GM20431 (cell line): ENCODE data around the gene WNT11.

ENCODE experiments used
- in situ Hi-C: fragments of 300-500 bp; cut with MseI, MboI; formaldehyde crosslinking; loops from one replicate; pipeline ENCODE4 v1.15.0; 2020; ENCODE audit warnings: low sequenced_read_pairs; ENCODE audit not compliant: unreplicated experiment

The WNT11 gene

GRCh38 chr11:76159983-76160661 lies 46.2 kb downstream of the WNT11 start:
- in situ Hi-C loops = loop anchor here (10.0 kb wide), 1 partner anchor 265 kb away; no protein-coding TSS in a partner anchor

GRCh38 chr11:76159303-76159937 lies 46.9 kb downstream of the WNT11 start:
- in situ Hi-C loops = loop anchor here (10.0 kb wide), 1 partner anchor 265 kb away; no protein-coding TSS in a partner anchor

GRCh38 chr11:76158394-76159302 lies 47.7 kb downstream of the WNT11 start:
- in situ Hi-C loops = loop anchor here (10.0 kb wide), 1 partner anchor 264 kb away; no protein-coding TSS in a partner anchor

- in situ Hi-C loops = loop anchor here (10.0 kb wide), 1 partner anchor 263 kb away; no protein-coding TSS in a partner anchor
These were observed 48.4 kb downstream of the WNT11 start for GRCh38 chr11:76157891-76158290.

DNA sequence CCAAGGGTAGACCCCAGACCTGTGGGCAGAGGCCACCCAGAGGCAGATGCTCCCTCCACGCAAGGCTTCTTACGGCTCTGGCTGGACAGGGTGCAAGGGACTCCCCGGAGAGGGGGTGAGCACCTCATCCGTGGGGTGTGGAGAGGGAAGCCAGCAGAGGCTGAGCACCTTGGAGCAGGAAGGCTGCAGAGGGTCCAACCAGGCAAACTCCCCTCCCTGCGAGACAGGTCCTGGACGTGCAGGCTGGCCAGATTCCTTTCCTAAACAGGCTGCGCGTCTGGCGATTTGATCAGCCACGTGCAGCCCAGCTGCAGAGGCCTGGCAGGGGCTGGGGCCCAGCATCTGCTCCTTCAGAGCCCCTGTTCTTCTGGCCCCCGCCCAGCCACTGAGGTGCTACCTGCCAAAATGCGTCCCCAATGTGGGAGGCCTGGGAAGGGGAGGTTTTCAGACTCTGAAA lies 49.3 kb downstream of the WNT11 start:
- in situ Hi-C loops = loop anchor here (10.0 kb wide), 1 partner anchor 262 kb away; no protein-coding TSS in a partner anchor

DNA sequence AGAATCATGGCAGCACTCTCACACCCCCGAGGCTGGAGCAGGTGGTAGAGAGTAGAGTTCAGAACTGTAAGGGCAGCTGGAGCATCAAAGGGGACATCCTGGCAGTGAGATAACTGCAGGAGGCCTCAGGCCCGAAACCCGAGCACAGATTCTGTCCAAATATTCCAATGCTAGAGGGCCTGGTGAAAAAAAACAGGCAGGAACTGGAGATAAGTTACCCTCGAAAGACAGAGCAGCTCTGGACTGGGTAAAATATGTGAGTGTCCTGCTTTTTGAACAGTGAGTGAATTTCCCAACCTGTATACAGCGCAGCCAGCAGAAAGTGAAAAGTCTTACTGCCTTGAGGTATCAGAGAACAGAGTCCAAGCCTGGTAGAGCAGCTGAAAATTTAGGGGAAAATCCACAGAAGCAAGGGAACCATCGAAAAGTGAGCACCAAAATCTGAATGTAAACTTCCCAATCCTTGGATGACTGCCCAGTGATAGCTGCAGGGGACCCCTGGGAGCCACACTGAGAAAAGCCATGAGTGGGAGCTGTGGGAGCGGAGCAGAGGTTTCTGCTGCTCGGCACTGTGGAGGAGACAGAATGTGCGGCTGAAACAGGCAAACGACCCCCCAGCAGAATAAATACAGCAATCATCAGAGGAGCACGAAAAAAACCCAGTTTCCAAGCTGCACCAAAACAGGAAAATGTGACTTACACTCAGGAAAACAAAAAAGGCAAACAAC lies 50.6 kb downstream of the WNT11 start:
- in situ Hi-C loops = loop anchor here (10.0 kb wide), 1 partner anchor 261 kb away; no protein-coding TSS in a partner anchor

- in situ Hi-C loops = loop anchor here (10.0 kb wide), 1 partner anchor 259 kb away; no protein-coding TSS in a partner anchor
These were observed 52.8 kb downstream of the WNT11 start for GRCh38 chr11:76153571-76153923.

- in situ Hi-C loops = loop anchor here (10.0 kb wide), 1 partner anchor 258 kb away; no protein-coding TSS in a partner anchor
These were observed 53.3 kb downstream of the WNT11 start for GRCh38 chr11:76152741-76153570.

GRCh38 chr11:76152086-76152681 lies 54.1 kb downstream of the WNT11 start:
- in situ Hi-C loops = loop anchor here (10.0 kb wide), 1 partner anchor 257 kb away; no protein-coding TSS in a partner anchor

- in situ Hi-C loops = loop anchor here (10.0 kb wide), 1 partner anchor 257 kb away; no protein-coding TSS in a partner anchor
These were observed 54.7 kb downstream of the WNT11 start for GRCh38 chr11:76151556-76152085.

- in situ Hi-C loops = loop anchor here (10.0 kb wide), 1 partner anchor 255 kb away; no protein-coding TSS in a partner anchor
These were observed 56.2 kb downstream of the WNT11 start for GRCh38 chr11:76150141-76150540.

- in situ Hi-C loops = loop anchor here (10.0 kb wide), 2 partner anchors 255 to 345 kb away; no protein-coding TSS in a partner anchor
These were observed 56.6 kb downstream of the WNT11 start for GRCh38 chr11:76149713-76150112.

DNA sequence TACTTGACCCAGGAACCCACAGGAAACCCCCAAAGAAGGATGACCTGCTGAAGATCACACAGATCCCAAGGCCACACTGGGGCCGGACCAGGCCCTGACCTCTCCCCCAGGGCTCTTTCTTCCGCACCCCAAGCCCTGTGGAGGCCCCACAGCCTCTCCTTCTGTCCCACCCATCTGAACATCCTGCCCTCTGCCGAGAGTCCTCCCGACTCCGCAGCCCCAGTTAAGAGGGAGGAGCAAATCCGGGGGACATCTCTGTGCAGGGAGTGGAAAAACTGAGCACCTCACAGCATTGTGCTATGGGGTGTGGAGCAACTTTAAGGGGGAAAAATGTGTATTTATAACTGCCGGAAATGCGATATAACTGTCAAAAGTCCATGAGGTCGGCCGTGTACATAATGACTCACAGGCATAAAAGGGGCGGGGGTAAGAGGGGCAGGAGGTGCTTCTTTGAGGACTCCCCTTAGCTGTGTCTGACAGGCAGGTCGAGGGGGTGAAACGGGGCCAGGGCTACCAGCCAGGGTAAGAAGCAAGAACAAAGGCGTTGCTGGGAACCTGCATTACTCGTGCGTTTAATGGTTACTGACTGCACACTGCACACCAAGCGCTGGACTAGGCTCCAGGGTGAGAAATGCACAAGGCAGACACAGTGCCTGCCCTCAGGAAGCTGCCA lies 57.2 kb downstream of the WNT11 start:
- in situ Hi-C loops = loop anchor here (10.0 kb wide), 1 partner anchor 344 kb away; no protein-coding TSS in a partner anchor

- in situ Hi-C loops = loop anchor here (10.0 kb wide), 1 partner anchor 343 kb away; no protein-coding TSS in a partner anchor
These were observed 58.1 kb downstream of the WNT11 start for GRCh38 chr11:76148231-76148630.

DNA sequence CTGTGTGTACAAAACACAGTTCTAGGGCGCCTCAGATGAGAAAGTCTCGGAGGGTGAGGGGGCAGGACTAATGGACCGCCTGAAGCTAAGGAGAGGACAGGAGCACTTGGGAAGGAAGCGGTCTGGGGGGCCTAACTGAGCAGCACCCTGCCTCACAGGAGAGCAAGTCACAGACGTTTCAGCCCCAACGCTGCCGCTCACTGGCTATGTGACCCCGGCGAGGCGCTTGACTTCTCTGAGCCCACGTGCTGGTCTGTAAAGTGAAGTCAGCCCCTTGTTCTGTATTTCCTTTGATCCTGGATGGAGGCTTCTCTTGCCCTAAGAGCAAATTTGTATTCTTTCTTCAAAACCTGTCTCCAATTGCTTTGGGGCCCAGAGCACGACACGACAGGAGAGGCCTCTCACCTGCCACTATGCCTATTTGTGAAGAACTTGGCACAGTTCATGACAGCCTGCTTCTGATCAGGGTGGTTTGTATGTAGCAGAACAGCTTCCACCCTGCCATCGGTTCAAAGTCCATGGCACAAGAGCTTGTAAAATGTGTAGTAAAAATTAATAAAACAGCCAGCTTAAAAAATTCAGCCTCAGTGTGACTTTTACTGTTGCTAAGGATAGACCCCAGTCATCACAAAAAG lies 59.1 kb downstream of the WNT11 start:
- in situ Hi-C loops = loop anchor here (10.0 kb wide), 1 partner anchor 342 kb away; no protein-coding TSS in a partner anchor

DNA sequence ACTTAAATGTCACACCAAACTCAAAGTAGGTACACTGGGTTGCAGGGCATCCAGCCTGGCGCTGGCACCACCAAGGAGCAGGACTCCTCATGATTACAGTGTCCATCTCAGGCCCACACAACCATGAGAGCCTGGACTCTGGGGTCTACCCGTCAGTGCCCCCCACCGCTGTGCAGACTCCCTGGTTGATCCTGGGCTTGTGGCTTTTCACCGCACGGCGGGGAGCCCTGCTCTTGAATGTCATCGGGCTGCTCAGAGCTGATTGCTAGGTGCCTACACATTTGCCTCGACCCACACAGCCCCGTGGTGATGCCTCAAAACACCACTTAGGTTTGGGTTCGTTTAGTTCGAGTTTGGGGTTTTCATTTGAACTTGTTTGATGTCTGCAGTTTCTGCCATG lies 63.0 kb downstream of the WNT11 start:
- in situ Hi-C loops = loop anchor here (10.0 kb wide), 1 partner anchor 338 kb away; no protein-coding TSS in a partner anchor
